DND-41 (cell line): ENCODE measurements around the gene PAGE4.

Source experiments
- CTCF ChIP-seq: IDR thresholded peaks from 2 replicates; pipeline ENCODE4 v1.5.1; 2012; ENCODE audit warnings: borderline replicate concordance, low read length, moderate library complexity, mild to moderate bottlenecking; ENCODE audit not compliant: poor library complexity, severe bottlenecking; ENCODE audit errors: extremely low read depth
- EZH2 ChIP-seq: IDR thresholded peaks from 3 replicates; pipeline ENCODE4 v1.6.1; 2012; ENCODE audit warnings: borderline replicate concordance, low read depth, mild to moderate bottlenecking, moderate library complexity, low read length, inconsistent platforms; ENCODE audit not compliant: severe bottlenecking

- TF ChIP-seq CTCF (no peak), EZH2 (no peak)
Observed at GRCh38 chrX:49845701-49846403, 16.7 kb downstream of the PAGE4 start.
